NB4 (cell line): ENCODE results near the gene HACL1.
"Not testable (repeated sequence)": the region's sequence is repeated elsewhere in the genome, so short reads cannot be mapped to it uniquely, and the experiment has no call there.

Experiments used
- DNase-seq: peaks from one replicate; pipeline ENCODE4 v3.0.0; 2010; ENCODE audit warnings: low read depth
- H3K4me3 ChIP-seq: one replicate; pipeline ENCODE4 v1.5.1; 2011; ENCODE audit warnings: mild to moderate bottlenecking, low read depth, low read length, moderate library complexity
- CTCF ChIP-seq: IDR thresholded peaks from one replicate; pipeline ENCODE4 v1.5.1; 2012; ENCODE audit warnings: low read depth, low read length
- MAX ChIP-seq: IDR thresholded peaks from 2 replicates; pipeline ENCODE4 v1.6.1; 2011; ENCODE audit warnings: low read depth, low read length
- MYC ChIP-seq: IDR thresholded peaks from 2 replicates; pipeline ENCODE4 v1.6.1; 2011; ENCODE audit warnings: low read depth, low read length
- POLR2A ChIP-seq: IDR thresholded peaks from 2 replicates; pipeline ENCODE4 v1.6.1; 2011; ENCODE audit warnings: mild to moderate bottlenecking; ENCODE audit not compliant: insufficient read length; ENCODE audit errors: extremely low read depth

HACL1 gene

GRCh38 chr3:15631426-15632211, 30.2 kb upstream of the HACL1 start:
- H3K4me3 ChIP-seq, result no peak overlapping the region
- no peak for DNase-seq
- TF ChIP-seq CTCF, result no peak
- TF ChIP-seq POLR2A, result no peak
- no peak for TF ChIP-seq MYC
- TF ChIP-seq MAX, result no peak

- no peak for DNase-seq
- TF ChIP-seq CTCF (no peak), MYC (no peak), POLR2A (no peak), MAX (no peak)
- H3K4me3 ChIP-seq, result no peak overlapping the region
Measured at GRCh38 chr3:15630646-15631350, 29.4 kb upstream of the HACL1 start.

GRCh38 chr3:15629860-15630597, 28.7 kb upstream of the HACL1 start:
- peak; percentile 66; the same call in 1 of the 2 replicates for TF ChIP-seq MYC
- no peak for TF ChIP-seq POLR2A
- peak; percentile 78 for TF ChIP-seq MAX
- peak; percentile 66 for TF ChIP-seq CTCF
- peak; percentile 83 for DNase-seq
- no peak overlapping the region for H3K4me3 ChIP-seq

- H3K4me3 ChIP-seq, result no peak overlapping the region
- no peak for TF ChIP-seq MAX
- no peak for DNase-seq
Measured at GRCh38 chr3:15628967-15629366, 27.6 kb upstream of the HACL1 start.

GRCh38 chr3:15623535-15624440, 22.4 kb upstream of the HACL1 start:
- DNase-seq, result no peak
- H3K4me3 ChIP-seq, result no peak overlapping the region
- TF ChIP-seq MAX (no peak), POLR2A (no peak), CTCF (no peak), MYC (no peak)

GRCh38 chr3:15619659-15620464, 18.5 kb upstream of the HACL1 start:
- not testable (repeated sequence) for H3K4me3 ChIP-seq, DNase-seq
